H9 (cell line): ENCODE data around the gene MYO1F. TPM values are rescaled to one million over a fixed set of nuclear protein-coding genes. Genes with fewer than 3 reads are reported as not detected.
"Not testable (repeated sequence)": the region's sequence is repeated elsewhere in the genome, so short reads cannot be mapped to it uniquely, and the experiment has no call there.

Experiments
- DNase-seq: peaks from one replicate; pipeline ENCODE4 v3.0.0-alpha.2; 2017
- H2AFZ ChIP-seq: one replicate; pipeline ENCODE4 v1.6.1; 2013; ENCODE audit warnings: mild to moderate bottlenecking, low read length, control low read depth, moderate library complexity
- H2AK5ac ChIP-seq: 2 replicates; pipeline ENCODE4 v1.6.1; 2013; ENCODE audit warnings: low read length, control low read depth, mixed read lengths; ENCODE audit not compliant: insufficient read length
- H2BK120ac ChIP-seq: one replicate; pipeline ENCODE4 v1.6.1; 2013; ENCODE audit warnings: low read depth, mild to moderate bottlenecking, low read length, control low read depth, inconsistent platforms; ENCODE audit not compliant: poor library complexity, severe bottlenecking
- H2BK12ac ChIP-seq: 2 replicates; pipeline ENCODE4 v1.6.1; 2013; ENCODE audit warnings: low read length, control low read depth, mixed read lengths, low read depth; ENCODE audit not compliant: insufficient read length
- H2BK15ac ChIP-seq: 2 replicates; pipeline ENCODE4 v1.6.1; 2013; ENCODE audit warnings: low read depth, low read length, control low read depth
- H2BK20ac ChIP-seq: one replicate; pipeline ENCODE4 v1.6.1; 2013; ENCODE audit warnings: low read depth, mild to moderate bottlenecking, low read length, control low read depth, inconsistent platforms; ENCODE audit not compliant: poor library complexity, severe bottlenecking
- H2BK5ac ChIP-seq: 2 replicates; pipeline ENCODE4 v1.6.1; 2013; ENCODE audit warnings: low read length, control low read depth, mixed read lengths; ENCODE audit not compliant: insufficient read length
- H3K14ac ChIP-seq: 2 replicates; pipeline ENCODE4 v1.6.1; 2013; ENCODE audit warnings: low read length, control low read depth; ENCODE audit not compliant: insufficient read depth
- H3K18ac ChIP-seq: 2 replicates; pipeline ENCODE4 v1.6.1; 2013; ENCODE audit warnings: low read depth, mild to moderate bottlenecking, mixed read lengths, low read length, control low read depth; ENCODE audit not compliant: insufficient read length
- H3K23ac ChIP-seq: 2 replicates; pipeline ENCODE4 v1.6.1; 2013; ENCODE audit warnings: low read length, control low read depth, mixed read lengths, low read depth; ENCODE audit not compliant: insufficient read length
- H3K23me2 ChIP-seq: 2 replicates; pipeline ENCODE4 v1.6.1; 2013; ENCODE audit warnings: low read depth, mild to moderate bottlenecking, mixed read lengths, low read length, control low read depth; ENCODE audit not compliant: insufficient read length, poor library complexity, severe bottlenecking
- H3K27ac ChIP-seq: 2 replicates; pipeline ENCODE4 v1.5.1; 2013; ENCODE audit warnings: low read length, control low read depth, mixed read lengths, low read depth; ENCODE audit not compliant: insufficient read length
- H3K27me3 ChIP-seq: 2 replicates; pipeline ENCODE4 v1.6.1; 2013; ENCODE audit warnings: low read length, control low read depth, inconsistent platforms; ENCODE audit not compliant: insufficient read depth
- H3K4ac ChIP-seq: 2 replicates; pipeline ENCODE4 v1.6.1; 2013; ENCODE audit warnings: low read depth, mild to moderate bottlenecking, control low read depth, inconsistent platforms, low read length, moderate library complexity
- H3K4me1 ChIP-seq: 2 replicates; pipeline ENCODE4 v1.6.1; 2013; ENCODE audit warnings: low read length, control low read depth, inconsistent platforms; ENCODE audit not compliant: insufficient read depth
- H3K4me2 ChIP-seq: 2 replicates; pipeline ENCODE4 v1.6.1; 2013; ENCODE audit warnings: low read length, control low read depth, mixed read lengths; ENCODE audit not compliant: insufficient read length, insufficient read depth
- H3K56ac ChIP-seq: 2 replicates; pipeline ENCODE4 v1.6.1; 2013; ENCODE audit warnings: low read depth, mild to moderate bottlenecking, mixed read lengths, low read length, control low read depth; ENCODE audit not compliant: insufficient read length
- H3K79me1 ChIP-seq: 2 replicates; pipeline ENCODE4 v1.6.1; 2013; ENCODE audit warnings: low read depth, mild to moderate bottlenecking, moderate library complexity, low read length, control low read depth, inconsistent platforms; ENCODE audit not compliant: insufficient read depth, poor library complexity, severe bottlenecking
- H3K79me2 ChIP-seq: 2 replicates; pipeline ENCODE4 v1.6.1; 2013; ENCODE audit warnings: low read length, control low read depth, inconsistent platforms; ENCODE audit not compliant: insufficient read depth
- H3K9ac ChIP-seq: 2 replicates; pipeline ENCODE4 v1.6.1; 2013; ENCODE audit warnings: low read length, control low read depth, mixed read lengths; ENCODE audit not compliant: insufficient read length; ENCODE audit errors: extremely low read depth
- H3K9me3 ChIP-seq: one replicate; pipeline ENCODE4 v1.6.1; 2013; ENCODE audit warnings: low read depth, low read length, inconsistent platforms; ENCODE audit not compliant: control insufficient read depth
- H3T11ph ChIP-seq: one replicate; pipeline ENCODE4 v1.6.1; 2013; ENCODE audit warnings: mild to moderate bottlenecking, low read length, control low read depth, inconsistent platforms
- H4K20me1 ChIP-seq: one replicate; pipeline ENCODE4 v1.6.1; 2013; ENCODE audit not compliant: control insufficient read depth, insufficient read length, insufficient read depth
- H4K5ac ChIP-seq: 2 replicates; pipeline ENCODE4 v1.6.1; 2013; ENCODE audit warnings: low read depth, mild to moderate bottlenecking, mixed read lengths, low read length, control low read depth; ENCODE audit not compliant: insufficient read length
- H4K8ac ChIP-seq: replicated peaks from 2 replicates; pipeline ENCODE4 v1.6.1; 2013; ENCODE audit warnings: low read length, control low read depth, mixed read lengths, low read depth; ENCODE audit not compliant: insufficient read length
- H4K91ac ChIP-seq: 2 replicates; pipeline ENCODE4 v1.6.1; 2013; ENCODE audit warnings: low read depth, mild to moderate bottlenecking, moderate library complexity, mixed read lengths, low read length, control low read depth; ENCODE audit not compliant: insufficient read length
- H3K27ac Mint-ChIP-seq, 3 experiments: 2 replicates in 2 of 3; 3 replicates in 1 of 3; pipeline ENCODE4 v1.8.0; 2020 to 2021; ENCODE audit warnings: mixed read lengths in 3 of 3, mild to moderate bottlenecking in 1 of 3, moderate library complexity in 1 of 3
- H3K27me3 Mint-ChIP-seq: 2 replicates; pipeline ENCODE4 v1.8.0; 2021; ENCODE audit warnings: low read depth, mild to moderate bottlenecking, moderate library complexity, mixed read lengths
- H3K36me3 Mint-ChIP-seq, 3 experiments: 2 replicates in 2 of 3; 3 replicates in 1 of 3; pipeline ENCODE4 v1.8.0; 2020 to 2021; ENCODE audit warnings: low read depth in 3 of 3, mixed read lengths in 3 of 3; ENCODE audit not compliant: insufficient read depth in 1 of 3
- H3K4me1 Mint-ChIP-seq, 2 experiments: 2 replicates each; pipeline ENCODE4 v1.8.0; 2020; ENCODE audit warnings: mixed read lengths in 2 of 2
- H3K4me3 Mint-ChIP-seq, 2 experiments: 2 replicates in 1 of 2; 3 replicates in 1 of 2; pipeline ENCODE4 v1.8.0; 2020 to 2021; ENCODE audit warnings: mild to moderate bottlenecking in 2 of 2, mixed read lengths in 2 of 2, moderate library complexity in 1 of 2
- H3K9me3 Mint-ChIP-seq, 2 experiments: 2 replicates in 1 of 2; 3 replicates in 1 of 2; pipeline ENCODE4 v1.8.0; 2020; ENCODE audit warnings: mild to moderate bottlenecking in 2 of 2, mixed read lengths in 2 of 2, moderate library complexity in 1 of 2
- CTCF ChIP-seq: fragments of 200-600 bp; sonication (generic); conservative IDR thresholded peaks from 3 replicates; pipeline ENCODE4 v1.8.0; 2021; ENCODE audit warnings: antibody characterized with exemption, mild to moderate bottlenecking
- WGBS: extraction: QIAGEN DNeasy Blood & Tissue Kit; methylation state at CpG from one replicate; pipeline ENCODE4 v1.1.7; 2013; ENCODE audit warnings: missing lambda C conversion rate, low lambda C conversion rate, mixed read lengths; ENCODE audit not compliant: insufficient read length; ENCODE audit errors: extremely low coverage; 5-methylcytosine and 5-hydroxymethylcytosine counted together
- total RNA-seq: library from RNA; stranded (reverse); gene quantifications from 2 replicates; pipeline ENCODE4 v1.2.1, GENCODE V29; 2021

The MYO1F gene
- total RNA-seq, 1 experiment from 2014 or later, result 1.0 TPM

GRCh38 chr19:8575467-8575997 lies 1.7 kb downstream of the MYO1F start:
- Histone ChIP-seq H3K4me1 (no peaks in the 10 kb centered on the region; the same call in 1 of the 2 replicates), H2BK12ac (no peak overlapping the region), H3K9ac (no peak overlapping the region), H4K91ac (no peak overlapping the region), H2BK20ac (no peak overlapping the region), H3K4ac (no peak overlapping the region), H4K5ac (no peak overlapping the region), H2AFZ (no peak overlapping the region), H3K79me1 (no peaks in the 10 kb centered on the region), H4K8ac (no peak overlapping the region), H2BK5ac (no peak overlapping the region), H2AK5ac (no peak overlapping the region), H3K23me2 (no peaks in the 10 kb centered on the region), H3K18ac (no peak overlapping the region), H3K23ac (no peak overlapping the region), H3K27me3 (no peaks in the 10 kb centered on the region), H3T11ph (no peak overlapping the region), H3K4me2 (peak overlapping the region; percentile 24), H3K14ac (no peak overlapping the region), H3K27ac (no peak overlapping the region), H2BK15ac (no peak overlapping the region), H3K9me3 (no peaks in the 10 kb centered on the region), H3K79me2 (no peaks in the 10 kb centered on the region), H2BK120ac (no peak overlapping the region), H3K56ac (no peak overlapping the region), H4K20me1 (no peaks in the 10 kb centered on the region)
- peaks cover 17 to 26% of the 10 kb centered on the region in 2 experiments for H3K4me1 Mint-ChIP-seq
- peaks cover 19% of the 10 kb centered on the region for H3K27me3 Mint-ChIP-seq
- peak overlapping the region; percentile 30 to 56; a peak in 3 of 5 replicates for H3K4me3 Mint-ChIP-seq
- H3K27ac Mint-ChIP-seq, result no peak overlapping the region; a peak in 1 of 7 replicates
- no CpG with 5 or more reads among the region's 10 CpGs for WGBS
- DNase-seq, result peak; percentile 69
- no peaks in the 10 kb centered on the region; a peak in 1 of 5 replicates for H3K9me3 Mint-ChIP-seq
- no peak for TF ChIP-seq CTCF
- no peaks in the 10 kb centered on the region for H3K36me3 Mint-ChIP-seq

- not testable (repeated sequence) for H3K56ac ChIP-seq, H3K27ac ChIP-seq, H4K20me1 ChIP-seq, H3T11ph ChIP-seq, H2BK5ac ChIP-seq, H3K4me2 ChIP-seq, H4K5ac ChIP-seq, H3K79me2 ChIP-seq, H2BK12ac ChIP-seq, H3K4me1 ChIP-seq, H3K23me2 ChIP-seq, H4K91ac ChIP-seq, H3K23ac ChIP-seq, H3K18ac ChIP-seq, H3K4me3 Mint-ChIP-seq, H3K9me3 ChIP-seq, H3K9me3 Mint-ChIP-seq, H3K9ac ChIP-seq, H3K14ac ChIP-seq, H3K4ac ChIP-seq, H3K27ac Mint-ChIP-seq, H2BK120ac ChIP-seq, H2BK15ac ChIP-seq, H2AK5ac ChIP-seq, DNase-seq, H3K36me3 Mint-ChIP-seq, H3K27me3 ChIP-seq, H4K8ac ChIP-seq, H2AFZ ChIP-seq, H2BK20ac ChIP-seq, H3K79me1 ChIP-seq
- peaks cover 22% of the 10 kb centered on the region for H3K27me3 Mint-ChIP-seq
- peaks cover 17 to 26% of the 10 kb centered on the region in 2 experiments for H3K4me1 Mint-ChIP-seq
- WGBS, result no CpG with 5 or more reads among the region's 7 CpGs
These were observed 2.7 kb downstream of the MYO1F start for GRCh38 chr19:8574619-8574922.
